ENCODE data around the gene FSD1.
A peak's percentile ranks its signal among the peaks of the same experiment; 100 is the strongest.

- TF ChIP-seq CTCF (IDR thresholded peaks at IDR 0.05) (peak in 1 of 4 experiments; percentile 1), POLR2A (IDR thresholded peaks at IDR 0.05) (no peak), POLR2AphosphoS5 (IDR thresholded peaks at IDR 0.05) (no peak), EP300 (IDR thresholded peaks at IDR 0.05) (no peak)
These were observed 24.0 kb downstream of the FSD1 start for GRCh38 chr19:4328243-4328990.
